GM21367 (cell line): ENCODE measurements around the gene INPP5F.
A peak's percentile ranks its signal among the peaks of the same experiment; 100 is the strongest.

Experiments used
- ATAC-seq: cut with Tn5 transposase; IDR thresholded peaks from one replicate; pipeline ENCODE4 v1.9.1; 2021; ENCODE audit not compliant: unreplicated experiment

INPP5F gene

GRCh38 chr10:119737823-119738222, 12.0 kb downstream of the INPP5F start:
- ATAC-seq = no peak

GRCh38 chr10:119738962-119739361, 13.1 kb downstream of the INPP5F start:
- ATAC-seq = no peak

GRCh38 chr10:119740096-119740495, 14.2 kb downstream of the INPP5F start:
- ATAC-seq = no peak

- ATAC-seq = no peak
Measured at GRCh38 chr10:119742947-119743648, 17.2 kb downstream of the INPP5F start.

- no peak for ATAC-seq
Measured at GRCh38 chr10:119747940-119748339, 22.1 kb downstream of the INPP5F start.

- no peak for ATAC-seq
Measured at GRCh38 chr10:119748871-119749270, 23.0 kb downstream of the INPP5F start.

GRCh38 chr10:119749455-119749854, 23.6 kb downstream of the INPP5F start:
- no peak for ATAC-seq

- peak; percentile 86 for ATAC-seq
Measured at GRCh38 chr10:119750391-119751230, 24.8 kb downstream of the INPP5F start.

GRCh38 chr10:119753309-119753708, 27.5 kb downstream of the INPP5F start:
- ATAC-seq = no peak

GRCh38 chr10:119754085-119754484, 28.2 kb downstream of the INPP5F start:
- no peak for ATAC-seq

- ATAC-seq = no peak
Measured at GRCh38 chr10:119754936-119755335, 29.1 kb downstream of the INPP5F start.

GRCh38 chr10:119755446-119755845, 29.6 kb downstream of the INPP5F start:
- ATAC-seq = no peak

- ATAC-seq = no peak
Measured at GRCh38 chr10:119758448-119759195, 32.8 kb downstream of the INPP5F start.

GRCh38 chr10:119759832-119760231, 34.0 kb downstream of the INPP5F start:
- no peak for ATAC-seq

GRCh38 chr10:119761106-119761505, 35.3 kb downstream of the INPP5F start:
- ATAC-seq = no peak

- ATAC-seq = no peak
Measured at GRCh38 chr10:119762035-119762434, 36.2 kb downstream of the INPP5F start.

GRCh38 chr10:119762805-119763798, 37.3 kb downstream of the INPP5F start:
- no peak for ATAC-seq

GRCh38 chr10:119768455-119769094, 42.7 kb downstream of the INPP5F start:
- ATAC-seq = no peak

- ATAC-seq = no peak
Measured at GRCh38 chr10:119769886-119770285, 44.0 kb downstream of the INPP5F start.

- ATAC-seq = no peak
Measured at GRCh38 chr10:119770928-119771327, 45.1 kb downstream of the INPP5F start.
